Measurements from ENCODE around the gene PODNL1. TPM values are rescaled to one million over a fixed set of nuclear protein-coding genes. Genes with fewer than 3 reads are reported as not detected.

PODNL1 gene
- total and polyA plus RNA-seq, 2 of the 13 experiments (the other 11 are each of a cell fraction or from before 2014, with no cell fraction given), result 0.18 TPM; not detected in 1

- TF ChIP-seq IRF1 (CRISPR knock-in tag; IDR thresholded peaks at IDR 0.05; ENCODE audit: low read depth) (no peak), JUN (CRISPR knock-in tag; IDR thresholded peaks at IDR 0.05) (0 out of 2 replicates have a peak, but pooled peaks have one; percentile 22), ZNF232 (CRISPR knock-in tag; IDR thresholded peaks at IDR 0.05; ENCODE audit: borderline replicate concordance) (peak; percentile 82; the same call in 1 of the 2 replicates), ZNF589 (CRISPR knock-in tag; conservative IDR thresholded peaks at IDR 0.05) (0 out of 2 replicates have a peak, but pooled peaks have one; percentile 33), ZNF367 (CRISPR knock-in tag; IDR thresholded peaks at IDR 0.05; ENCODE audit: borderline replicate concordance) (peak; percentile 35; the same call in 1 of the 2 replicates), MLXIP (CRISPR knock-in tag; IDR thresholded peaks at IDR 0.05; ENCODE audit: borderline replicate concordance) (peak; percentile 37; the same call in 1 of the 2 replicates), ZBTB25 (CRISPR knock-in tag; IDR thresholded peaks at IDR 0.05) (peak; percentile 89), THAP9 (CRISPR knock-in tag; IDR thresholded peaks at IDR 0.05; ENCODE audit: borderline replicate concordance) (no peak), GMEB2 (CRISPR knock-in tag; IDR thresholded peaks at IDR 0.05; ENCODE audit: low read depth) (peak; percentile 86), ZNF512B (CRISPR knock-in tag; IDR thresholded peaks at IDR 0.05; ENCODE audit: borderline replicate concordance) (0 out of 2 replicates have a peak, but pooled peaks have one; percentile 26), ONECUT2 (CRISPR knock-in tag; IDR thresholded peaks at IDR 0.05) (no peak), HOXA7 (CRISPR knock-in tag; IDR thresholded peaks at IDR 0.05) (no peak), BCL6 (CRISPR knock-in tag; IDR thresholded peaks at IDR 0.05) (peak; percentile 9; the same call in 1 of the 2 replicates), TOE1 (CRISPR knock-in tag; IDR thresholded peaks at IDR 0.05) (peak; percentile 90; the same call in 1 of the 2 replicates)
Measured at GRCh38 chr19:13905634-13906520, 32.3 kb downstream of the PODNL1 start, which contains the start of the genes BRME1 and CC2D1A (continued).
